SU-DHL-6 (cell line): ENCODE data around the gene TREML2.

ENCODE experiments used
- H2AFZ ChIP-seq: fragments of 200-600 bp; sonication (generic); 2 replicates; pipeline ENCODE4 v1.6.1; 2014; ENCODE audit warnings: low read depth, mild to moderate bottlenecking, moderate library complexity, mixed read lengths, antibody characterized with exemption, low read length; ENCODE audit not compliant: severe bottlenecking
- H3F3A ChIP-seq: fragments of 200-600 bp; shearing (Covaris generic); 2 replicates; pipeline ENCODE4 v1.6.0; 2016; ENCODE audit warnings: antibody characterized with exemption, mild to moderate bottlenecking; ENCODE audit not compliant: insufficient read depth
- H3K27ac ChIP-seq: fragments of 200-600 bp; sonication (generic); 2 replicates; pipeline ENCODE4 v1.5.1; 2016; ENCODE audit warnings: low read depth, mild to moderate bottlenecking, low read length, moderate library complexity, mixed read lengths
- H3K27me3 ChIP-seq: fragments of 200-600 bp; sonication (generic), shearing (Covaris generic); 2 replicates; pipeline ENCODE4 v1.6.0; 2014; ENCODE audit warnings: mild to moderate bottlenecking, low read length
- H3K36me3 ChIP-seq: fragments of 200-600 bp; sonication (generic); 2 replicates; pipeline ENCODE4 v1.6.1; 2014; ENCODE audit warnings: mild to moderate bottlenecking, low read length, mixed read lengths
- H3K4me2 ChIP-seq: fragments of 300-600, 200-600 bp; shearing (Covaris generic), sonication (generic); 2 replicates; pipeline ENCODE4 v1.6.0; 2014; ENCODE audit warnings: low read length, low read depth, mild to moderate bottlenecking; ENCODE audit not compliant: poor library complexity, severe bottlenecking
- H3K4me3 ChIP-seq: fragments of 200-600 bp; sonication (generic); 2 replicates; pipeline ENCODE4 v1.5.1; 2014; ENCODE audit warnings: antibody characterized with exemption, low read length, mild to moderate bottlenecking, mixed read lengths; ENCODE audit not compliant: insufficient read depth, poor library complexity, severe bottlenecking
- H3K79me2 ChIP-seq: fragments of 200-600 bp; sonication (generic); 2 replicates; pipeline ENCODE4 v1.6.1; 2014; ENCODE audit warnings: mild to moderate bottlenecking, low read length, moderate library complexity; ENCODE audit not compliant: insufficient read depth
- H3K9ac ChIP-seq: fragments of 200-600 bp; sonication (generic); 2 replicates; pipeline ENCODE4 v1.7.0; 2014; ENCODE audit warnings: mild to moderate bottlenecking, low read length
- H3K9me2 ChIP-seq: fragments of 200-600 bp; sonication (generic); replicated peaks from 2 replicates; pipeline ENCODE4 v1.6.1; 2014; ENCODE audit warnings: low read length; ENCODE audit not compliant: insufficient read depth
- H3K9me3 ChIP-seq: fragments of 200-600 bp; sonication (generic); 2 replicates; pipeline ENCODE4 v1.6.1; 2014; ENCODE audit warnings: low read length, mixed read lengths; ENCODE audit not compliant: insufficient read depth
- H4K20me1 ChIP-seq: fragments of 200-600 bp; sonication (generic); 2 replicates; pipeline ENCODE4 v1.6.1; 2014; ENCODE audit warnings: low read depth, mild to moderate bottlenecking, antibody characterized with exemption, low read length, moderate library complexity, mixed read lengths
- CTCF ChIP-seq: fragments of 200-600 bp; sonication (generic); IDR thresholded peaks from one replicate; pipeline ENCODE4 v1.5.1; 2017; ENCODE audit warnings: antibody characterized with exemption, mild to moderate bottlenecking, low read length, moderate library complexity; ENCODE audit not compliant: insufficient read depth, poor library complexity, severe bottlenecking
- EZH2phosphoT487 ChIP-seq: fragments of 200-600 bp; sonication (generic), shearing (Covaris generic); conservative IDR thresholded peaks from 2 replicates; pipeline ENCODE4 v1.6.1; 2018; ENCODE audit warnings: mild to moderate bottlenecking, antibody characterized with exemption, low read length, moderate library complexity, mixed read lengths

The TREML2 gene

GRCh38 chr6:41161851-41162552, 38.9 kb downstream of the TREML2 start:
- TF ChIP-seq CTCF (no peak), EZH2phosphoT487 (no peak)

DNA sequence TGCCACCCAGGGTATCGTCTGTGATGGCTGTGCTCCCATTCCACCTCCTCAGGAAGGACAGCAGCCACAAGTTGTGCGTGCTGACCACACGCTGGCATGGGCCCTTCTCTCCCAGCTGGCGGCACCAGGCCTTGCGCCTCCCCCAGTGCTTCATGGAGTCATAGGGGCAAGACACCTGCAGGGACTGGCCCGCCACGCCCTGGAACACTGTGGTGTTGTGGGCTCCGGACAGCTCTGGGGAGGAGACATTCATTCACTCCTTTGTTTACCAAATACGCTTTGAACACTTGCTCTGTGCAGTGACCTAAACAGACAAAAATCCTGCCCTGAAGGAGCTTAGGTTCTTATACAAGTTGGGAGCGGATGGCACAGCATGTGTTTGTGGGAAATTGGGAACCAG, 39.6 kb downstream of the TREML2 start:
- Histone ChIP-seq H3K79me2 (no peaks in the 10 kb centered on the region), H3F3A (no peaks in the 10 kb centered on the region), H3K9me2 (no peaks in the 10 kb centered on the region), H3K4me2 (no peak overlapping the region), H3K9ac (no peak overlapping the region), H2AFZ (no peak overlapping the region), H3K9me3 (no peaks in the 10 kb centered on the region), H3K27me3 (no peaks in the 10 kb centered on the region), H3K36me3 (no peaks in the 10 kb centered on the region), H3K4me3 (no peak overlapping the region), H4K20me1 (no peaks in the 10 kb centered on the region), H3K27ac (no peak overlapping the region)
- TF ChIP-seq EZH2phosphoT487 = no peak

More at GRCh38 chr6:41161851-41162552, 38.9 kb downstream of the TREML2 start:
- H3K27me3 ChIP-seq = no peaks in the 10 kb centered on the region
- no peaks in the 10 kb centered on the region for H3K9me2 ChIP-seq
- no peaks in the 10 kb centered on the region for H4K20me1 ChIP-seq
- no peak overlapping the region for H2AFZ ChIP-seq
- no peak overlapping the region for H3K4me2 ChIP-seq
- H3K27ac ChIP-seq = no peak overlapping the region
- no peak overlapping the region for H3K9ac ChIP-seq
- no peaks in the 10 kb centered on the region for H3K9me3 ChIP-seq
- H3K79me2 ChIP-seq = no peaks in the 10 kb centered on the region
- H3F3A ChIP-seq = no peaks in the 10 kb centered on the region
- no peak overlapping the region for H3K4me3 ChIP-seq
- no peaks in the 10 kb centered on the region for H3K36me3 ChIP-seq

GRCh38 chr6:41160933-41161332, 40.0 kb downstream of the TREML2 start:
- H3K9me3 ChIP-seq = no peaks in the 10 kb centered on the region
- no peak overlapping the region for H3K27ac ChIP-seq
- H4K20me1 ChIP-seq = no peaks in the 10 kb centered on the region
- H3K9ac ChIP-seq = no peak overlapping the region
- H3K4me2 ChIP-seq = no peak overlapping the region
- no peak overlapping the region for H3K4me3 ChIP-seq
- H3K79me2 ChIP-seq = no peaks in the 10 kb centered on the region
- H3K9me2 ChIP-seq = no peaks in the 10 kb centered on the region
- H2AFZ ChIP-seq = no peak overlapping the region
- H3K36me3 ChIP-seq = no peaks in the 10 kb centered on the region
- no peak for TF ChIP-seq CTCF
- TF ChIP-seq EZH2phosphoT487 = no peak
- no peaks in the 10 kb centered on the region for H3F3A ChIP-seq
- no peaks in the 10 kb centered on the region for H3K27me3 ChIP-seq

GRCh38 chr6:41159415-41160082, 41.4 kb downstream of the TREML2 start:
- H3K9ac ChIP-seq = no peak overlapping the region
- no peaks in the 10 kb centered on the region for H3F3A ChIP-seq
- H3K36me3 ChIP-seq = no peaks in the 10 kb centered on the region
- no peaks in the 10 kb centered on the region for H3K79me2 ChIP-seq
- no peak overlapping the region for H3K4me2 ChIP-seq
- no peak overlapping the region for H3K4me3 ChIP-seq
- H4K20me1 ChIP-seq = no peaks in the 10 kb centered on the region
- H2AFZ ChIP-seq = no peak overlapping the region
- H3K27ac ChIP-seq = no peak overlapping the region
- H3K9me2 ChIP-seq = no peaks in the 10 kb centered on the region
- H3K27me3 ChIP-seq = no peaks in the 10 kb centered on the region
- no peak for TF ChIP-seq EZH2phosphoT487
- no peak for TF ChIP-seq CTCF
- H3K9me3 ChIP-seq = no peaks in the 10 kb centered on the region
